ENCODE measurements around the gene ZIK1. TPM values are rescaled to one million over a fixed set of nuclear protein-coding genes. Genes with fewer than 3 reads are reported as not detected.

Gene ZIK1
- total RNA-seq, 1 donor from 2014 or later = 3.6 TPM

- TF ChIP-seq CTCF (conservative IDR thresholded peaks at IDR 0.05; ENCODE audit: low read depth, low read length) = no peak
- DNase-seq (ENCODE audit: low read depth) = no peak
- H3K4me3 ChIP-seq (ENCODE audit: low read depth, low read length) = no peak overlapping the region
Measured at GRCh38 chr19:57572415-57572947, 11.5 kb upstream of the ZIK1 start.

GRCh38 chr19:57576661-57577060, 7.3 kb upstream of the ZIK1 start:
- no peak for TF ChIP-seq CTCF (conservative IDR thresholded peaks at IDR 0.05; ENCODE audit: low read depth, low read length)
- no peak overlapping the region for H3K4me3 ChIP-seq (ENCODE audit: low read depth, low read length)
- DNase-seq (ENCODE audit: low read depth) = no peak

GRCh38 chr19:57578487-57579205, 5.3 kb upstream of the ZIK1 start, which contains the start of gene ZNF416:
Gene ZNF416 (minus strand): TSS chr19:57578911. CDS start chr19:57578704, 207 bp downstream.
- H3K4me3 ChIP-seq (ENCODE audit: low read depth, low read length) = peak within 1 kb of the TSS; percentile 94
- peak; percentile 91 for DNase-seq (ENCODE audit: low read depth)
- TF ChIP-seq CTCF (conservative IDR thresholded peaks at IDR 0.05; ENCODE audit: low read depth, low read length) = peak; percentile 19

GRCh38 chr19:57583104-57583520, 833 bp upstream of the ZIK1 start:
- DNase-seq (ENCODE audit: low read depth) = no peak
- TF ChIP-seq CTCF (conservative IDR thresholded peaks at IDR 0.05; ENCODE audit: low read depth, low read length) = no peak
- no peak overlapping the region for H3K4me3 ChIP-seq (ENCODE audit: low read depth, low read length)

- TF ChIP-seq CTCF (conservative IDR thresholded peaks at IDR 0.05; ENCODE audit: low read depth, low read length) = no peak
- DNase-seq (ENCODE audit: low read depth) = no peak
Measured at GRCh38 chr19:57587529-57587928, 3.6 kb downstream of the ZIK1 start.

GRCh38 chr19:57599377-57599760, 15.4 kb downstream of the ZIK1 start:
- peak overlapping the region; percentile 91 for H3K4me3 ChIP-seq (ENCODE audit: low read depth, low read length)
- DNase-seq (ENCODE audit: low read depth) = no peak
- TF ChIP-seq CTCF (conservative IDR thresholded peaks at IDR 0.05; ENCODE audit: low read depth, low read length) = no peak

More at GRCh38 chr19:57587529-57587928, 3.6 kb downstream of the ZIK1 start:
- no peak overlapping the region for H3K4me3 ChIP-seq (ENCODE audit: low read depth, low read length)
